ENCODE measurements around the gene PTPN14.

GRCh38 chr1:214423045-214423444 is 128.4 kb downstream of the PTPN14 start:
- TF ChIP-seq CTCF (IDR thresholded peaks at IDR 0.05; ENCODE audit: low read depth, low read length): no peak
- TF ChIP-seq EZH2phosphoT487 (IDR thresholded peaks at IDR 0.05; ENCODE audit: low read depth): no peak
